Stimulated activated CD4-positive, alpha-beta T cell treated with anti-CD3 and anti-CD28 coated beads, Interleukin-1b, Interleukin-23, amount 100 ng/mL, for 1 hour (primary cell): ENCODE measurements around the gene ADAM33.

Experiments
- DNase-seq, 2 donors: peaks; one replicate each; pipeline ENCODE4 v3.0.0-alpha.2; 2020; ENCODE audit warnings: low read depth in 2 of 2

The ADAM33 gene, protein sequence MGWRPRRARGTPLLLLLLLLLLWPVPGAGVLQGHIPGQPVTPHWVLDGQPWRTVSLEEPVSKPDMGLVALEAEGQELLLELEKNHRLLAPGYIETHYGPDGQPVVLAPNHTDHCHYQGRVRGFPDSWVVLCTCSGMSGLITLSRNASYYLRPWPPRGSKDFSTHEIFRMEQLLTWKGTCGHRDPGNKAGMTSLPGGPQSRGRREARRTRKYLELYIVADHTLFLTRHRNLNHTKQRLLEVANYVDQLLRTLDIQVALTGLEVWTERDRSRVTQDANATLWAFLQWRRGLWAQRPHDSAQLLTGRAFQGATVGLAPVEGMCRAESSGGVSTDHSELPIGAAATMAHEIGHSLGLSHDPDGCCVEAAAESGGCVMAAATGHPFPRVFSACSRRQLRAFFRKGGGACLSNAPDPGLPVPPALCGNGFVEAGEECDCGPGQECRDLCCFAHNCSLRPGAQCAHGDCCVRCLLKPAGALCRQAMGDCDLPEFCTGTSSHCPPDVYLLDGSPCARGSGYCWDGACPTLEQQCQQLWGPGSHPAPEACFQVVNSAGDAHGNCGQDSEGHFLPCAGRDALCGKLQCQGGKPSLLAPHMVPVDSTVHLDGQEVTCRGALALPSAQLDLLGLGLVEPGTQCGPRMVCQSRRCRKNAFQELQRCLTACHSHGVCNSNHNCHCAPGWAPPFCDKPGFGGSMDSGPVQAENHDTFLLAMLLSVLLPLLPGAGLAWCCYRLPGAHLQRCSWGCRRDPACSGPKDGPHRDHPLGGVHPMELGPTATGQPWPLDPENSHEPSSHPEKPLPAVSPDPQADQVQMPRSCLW

DNA sequence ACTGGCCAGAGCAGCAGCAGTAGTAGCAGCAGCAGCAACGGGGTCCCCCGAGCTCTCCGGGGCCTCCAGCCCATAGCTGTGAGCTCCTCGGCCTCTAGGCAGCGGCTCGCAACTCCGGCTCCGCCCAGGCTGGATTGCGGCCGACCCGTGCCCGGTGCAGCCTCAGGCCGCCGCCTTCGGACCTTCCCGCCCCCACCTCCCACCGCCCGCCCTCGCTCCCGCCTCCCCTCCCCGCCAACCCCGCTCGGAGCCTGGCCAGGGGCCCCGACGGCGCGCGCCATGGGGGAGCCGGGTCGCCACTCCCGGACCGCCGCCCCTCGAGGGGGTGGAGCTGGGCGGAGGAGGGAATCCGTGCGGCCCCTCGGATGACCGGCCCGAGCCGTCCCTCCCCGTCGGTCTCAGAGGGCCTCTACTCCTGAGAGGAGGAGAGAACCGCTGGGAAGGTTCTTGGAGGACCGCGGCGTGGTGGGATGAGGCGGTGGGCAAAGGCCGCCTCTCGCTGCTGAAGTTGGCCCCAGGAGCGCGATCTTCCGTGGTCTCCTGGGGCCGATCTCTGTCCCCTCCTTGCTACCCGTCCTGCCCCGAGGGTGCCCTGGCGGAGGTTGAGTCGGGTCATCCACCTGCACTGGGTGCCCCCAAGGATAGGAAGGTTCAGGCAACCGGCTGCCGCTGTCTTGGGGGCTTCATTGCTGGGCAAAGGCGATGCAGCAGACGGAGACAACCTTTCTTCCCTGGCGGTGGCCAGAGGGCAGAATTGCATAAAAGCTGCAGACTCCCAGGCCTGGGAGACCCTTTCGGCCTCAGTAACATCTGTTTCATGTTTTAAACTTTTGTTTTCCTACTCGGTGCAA lies at the start of gene ADAM33:
ADAM33 (minus strand) TSS at position 80 of the 851 bp plus-strand sequence; CDS start at position 74, 6 bp downstream.
- no peak for DNase-seq

DNA sequence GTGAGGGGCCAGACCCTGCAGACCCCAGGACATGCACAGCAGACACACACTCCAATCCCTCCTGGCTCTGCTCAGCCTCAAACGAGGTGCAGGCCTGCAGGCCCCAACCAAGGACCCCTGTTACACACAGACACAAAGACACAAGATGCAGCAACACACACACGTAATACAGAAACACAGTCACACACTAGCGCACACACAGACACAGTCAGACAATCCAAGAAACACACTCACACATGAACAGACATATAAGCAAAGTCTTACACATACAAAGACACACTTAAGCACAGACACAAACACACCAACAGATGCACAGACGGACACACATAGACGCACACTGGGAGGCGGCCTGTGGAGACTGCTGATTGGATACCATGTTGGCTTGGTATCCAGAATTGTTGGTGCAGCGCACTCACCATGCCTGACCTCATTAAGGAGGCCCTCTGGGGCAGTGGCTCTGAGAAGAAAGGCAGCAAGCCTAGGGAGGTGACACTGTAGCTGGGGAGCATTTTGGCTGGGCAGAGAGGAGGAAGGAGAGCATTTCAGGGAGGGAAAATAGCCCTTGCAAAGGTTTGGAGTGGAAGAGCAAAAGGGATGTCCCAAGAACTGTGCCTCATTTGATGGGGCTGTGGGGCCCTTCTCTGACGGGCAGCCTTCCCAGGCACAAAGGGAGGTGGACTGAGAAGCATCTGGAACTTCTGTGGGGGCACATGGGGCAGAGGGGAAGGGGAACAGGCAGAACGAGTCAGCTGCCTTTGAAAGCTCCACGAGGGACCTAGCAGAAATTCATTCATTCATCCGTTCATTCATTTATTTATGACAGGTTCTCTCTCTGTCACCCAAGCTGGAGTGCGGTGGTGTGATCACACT lies 49.2 kb upstream of the ADAM33 start:
- DNase-seq: no peak

DNA sequence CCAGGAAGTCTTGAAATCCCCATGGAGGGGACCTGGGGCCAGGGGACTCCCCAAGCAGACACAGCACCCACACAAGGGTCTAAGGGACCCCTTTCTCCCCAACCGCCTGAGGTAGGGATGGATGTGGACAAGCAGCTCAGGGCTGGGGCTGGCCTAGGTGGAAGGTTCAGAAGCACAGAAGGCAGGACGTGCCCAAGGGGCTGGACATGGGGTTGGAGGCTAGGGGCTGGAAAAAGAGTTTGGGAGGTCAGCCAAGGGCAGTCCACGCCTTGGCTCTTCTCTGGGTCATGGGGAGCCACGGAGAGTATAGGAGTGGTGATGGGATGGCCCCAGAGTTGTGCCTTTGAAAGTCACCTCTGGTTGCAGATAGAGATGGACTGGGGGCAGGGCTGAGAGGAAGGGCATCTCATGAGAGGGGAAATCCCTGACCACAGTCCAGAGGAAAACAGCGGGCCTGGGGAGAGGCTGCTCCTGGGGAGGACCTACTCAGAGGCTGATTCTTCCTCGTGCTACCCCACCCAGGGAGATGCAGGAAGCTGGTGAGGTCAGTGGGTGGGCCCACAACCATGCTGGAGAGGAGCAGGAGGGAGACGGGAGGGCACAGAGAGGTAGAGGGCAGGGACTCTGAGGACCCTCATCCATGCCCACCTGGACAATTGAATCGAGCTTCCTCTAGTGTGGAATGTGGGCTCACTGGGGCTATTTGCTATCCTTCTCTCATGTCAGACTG lies 48.2 kb upstream of the ADAM33 start:
- DNase-seq: no peak

DNA sequence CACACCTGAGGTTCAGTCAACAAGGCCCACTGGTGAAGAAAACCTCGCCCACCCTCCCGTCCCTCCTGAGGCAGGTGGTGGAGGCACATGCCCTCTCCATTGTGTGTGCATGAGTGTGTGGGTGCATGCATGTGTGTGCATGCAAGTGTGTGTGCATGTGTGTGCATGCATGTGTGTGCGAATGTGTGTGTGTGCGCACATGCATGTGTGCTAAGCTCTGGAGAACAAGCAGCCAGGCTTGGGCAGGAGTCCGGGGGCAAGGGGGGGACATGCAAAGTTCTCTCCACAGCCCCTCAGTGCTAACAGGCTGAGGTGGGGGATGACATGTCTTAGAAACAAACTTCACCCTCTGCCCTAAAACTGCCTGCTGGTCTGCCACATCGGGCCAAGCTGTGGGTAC lies 47.6 kb upstream of the ADAM33 start:
- no peak for DNase-seq

DNA sequence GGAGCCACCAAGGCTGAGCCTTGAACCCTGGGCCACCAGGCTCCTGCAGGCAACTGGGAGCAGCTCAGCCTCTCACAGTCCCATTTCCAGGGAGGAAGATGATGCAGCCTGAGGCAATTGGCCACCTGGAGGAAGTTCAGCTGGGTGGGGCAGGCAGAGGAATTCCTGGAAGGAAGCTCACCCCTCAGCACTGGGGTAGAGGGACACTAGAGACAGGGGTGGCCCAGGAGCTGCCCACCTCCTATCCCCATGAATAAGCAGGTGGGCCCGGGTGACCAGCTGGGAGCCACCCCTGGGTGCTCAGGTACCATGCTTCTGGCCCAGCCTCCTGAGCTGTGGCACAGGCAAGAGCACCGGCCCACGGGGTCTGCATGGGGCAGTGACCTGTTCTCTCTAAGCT lies 47.1 kb upstream of the ADAM33 start:
- no peak for DNase-seq

DNA sequence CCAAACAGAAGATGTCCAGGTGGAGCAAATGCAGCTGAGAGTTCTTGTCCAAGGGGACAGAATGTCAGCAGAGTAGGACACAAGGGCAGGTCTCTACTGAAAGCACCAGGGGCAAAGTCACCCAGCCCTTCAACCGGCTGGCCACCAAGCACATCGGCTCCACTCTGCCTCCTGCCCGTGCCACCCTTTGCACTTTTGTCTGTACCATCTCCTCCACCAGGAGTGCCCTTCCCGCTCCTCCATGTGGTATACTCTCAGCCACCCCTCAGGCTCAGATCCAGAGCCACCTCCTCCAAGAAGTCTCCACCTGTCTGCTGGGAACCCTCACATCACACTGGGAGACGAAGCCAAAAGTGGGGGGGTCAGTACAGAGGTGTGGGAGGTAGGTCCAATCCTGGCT lies 46.5 kb upstream of the ADAM33 start:
- DNase-seq: no peak

DNA sequence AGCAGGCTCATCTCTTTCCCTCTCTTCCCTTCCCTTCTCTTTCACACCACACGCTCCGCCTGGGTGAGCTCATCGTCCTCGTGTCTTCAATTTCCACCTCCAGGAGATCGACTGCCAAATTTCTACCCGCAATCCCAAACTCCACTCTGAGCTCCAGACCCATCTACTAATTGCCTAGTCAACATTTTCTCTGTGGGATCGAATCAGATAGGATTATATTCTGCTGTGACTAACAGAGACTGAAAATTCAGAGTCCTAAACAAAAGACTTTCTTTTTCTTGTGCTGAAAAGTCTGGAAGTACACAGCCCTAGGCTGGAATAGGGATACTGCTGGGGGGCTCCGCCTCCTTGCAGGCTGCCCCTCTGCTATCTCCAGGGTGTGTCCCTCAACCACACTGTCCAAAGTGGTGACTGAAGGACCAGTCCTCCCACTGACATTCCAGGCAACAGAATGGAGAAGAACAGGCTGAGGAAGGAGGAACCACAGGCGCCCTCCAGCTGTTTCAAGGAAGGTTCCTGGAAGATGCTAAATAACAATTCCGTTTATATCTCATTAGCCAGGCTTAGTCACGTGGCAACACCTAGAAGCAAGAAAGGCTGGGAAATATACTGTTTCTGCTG lies 45.7 kb upstream of the ADAM33 start:
- no peak for DNase-seq

DNA sequence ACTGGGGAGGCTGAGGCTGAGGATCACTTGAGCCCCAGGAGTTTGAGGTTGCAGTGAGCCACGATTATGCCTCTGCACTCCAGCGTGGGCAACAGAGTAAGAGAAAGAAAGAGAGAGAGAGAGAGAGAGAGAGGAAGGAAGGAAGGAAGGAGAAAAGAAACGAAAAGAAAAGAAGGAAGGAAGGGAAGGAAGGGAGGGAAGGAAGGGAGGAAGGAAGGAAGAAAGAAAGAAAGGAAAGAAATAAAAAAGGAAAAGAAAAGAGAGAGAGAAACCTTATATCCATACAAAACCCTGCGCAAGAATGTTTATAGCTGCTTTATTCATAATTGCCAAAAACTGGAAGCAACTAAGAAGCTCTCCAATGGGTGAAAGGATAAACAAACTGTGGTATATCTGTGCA lies 42.5 kb upstream of the ADAM33 start:
- no peak for DNase-seq

DNA sequence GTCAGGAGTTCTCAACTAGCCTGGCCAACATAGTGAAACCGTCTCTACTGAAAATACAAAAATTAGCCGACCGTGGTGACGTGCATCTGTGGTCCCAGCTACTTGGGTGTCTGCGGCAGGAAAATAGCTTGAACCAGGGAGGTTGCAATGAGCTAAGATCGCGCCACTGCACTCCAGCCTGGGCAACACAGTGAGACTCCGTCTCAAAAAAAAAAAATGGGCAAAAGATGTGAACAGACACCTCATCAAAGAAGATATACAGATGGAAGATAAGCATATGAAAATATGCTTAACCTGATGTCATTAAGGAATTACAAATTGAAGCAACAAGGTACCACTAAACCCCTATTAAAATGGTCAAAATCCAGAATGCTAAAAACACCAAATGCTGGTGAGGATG lies 41.5 kb upstream of the ADAM33 start:
- no peak for DNase-seq

DNA sequence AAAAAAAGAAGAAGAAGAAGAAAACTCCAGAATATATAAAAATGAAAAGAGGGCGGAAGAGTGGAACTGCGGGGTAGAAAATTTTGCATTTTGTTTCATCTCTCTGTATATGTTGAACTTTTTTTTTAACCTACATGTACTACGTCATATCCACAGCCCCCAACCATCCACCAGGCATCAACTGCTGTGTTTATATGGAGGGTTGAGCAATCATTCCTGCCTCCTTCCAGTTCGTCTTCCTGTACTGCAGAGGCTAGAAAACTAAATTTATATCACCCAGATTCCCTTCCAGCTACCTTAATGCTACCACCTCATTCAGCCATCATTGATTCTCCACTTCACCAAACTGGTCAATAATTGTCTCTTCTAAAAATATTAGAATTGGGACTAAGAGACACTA lies 40.1 kb upstream of the ADAM33 start:
- no peak for DNase-seq

DNA sequence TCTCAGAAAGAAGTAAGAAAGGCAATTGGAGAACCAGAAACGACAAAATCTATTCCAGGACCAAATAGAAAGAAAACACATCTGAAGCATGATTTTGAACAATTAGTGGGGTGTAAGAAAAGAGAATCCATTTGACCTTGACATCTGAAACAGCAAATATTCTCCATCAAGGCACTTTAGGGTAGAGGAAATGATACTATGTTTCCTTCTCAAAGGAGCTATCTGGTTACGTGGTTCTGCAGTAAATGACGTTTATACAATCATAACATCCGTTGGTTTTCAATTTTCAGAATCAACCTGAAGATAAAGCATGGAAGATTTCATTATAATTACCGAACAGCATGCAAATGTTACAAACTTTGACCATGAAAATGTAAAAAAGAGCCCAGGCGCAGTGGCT lies 38.8 kb upstream of the ADAM33 start:
- no peak for DNase-seq

DNA sequence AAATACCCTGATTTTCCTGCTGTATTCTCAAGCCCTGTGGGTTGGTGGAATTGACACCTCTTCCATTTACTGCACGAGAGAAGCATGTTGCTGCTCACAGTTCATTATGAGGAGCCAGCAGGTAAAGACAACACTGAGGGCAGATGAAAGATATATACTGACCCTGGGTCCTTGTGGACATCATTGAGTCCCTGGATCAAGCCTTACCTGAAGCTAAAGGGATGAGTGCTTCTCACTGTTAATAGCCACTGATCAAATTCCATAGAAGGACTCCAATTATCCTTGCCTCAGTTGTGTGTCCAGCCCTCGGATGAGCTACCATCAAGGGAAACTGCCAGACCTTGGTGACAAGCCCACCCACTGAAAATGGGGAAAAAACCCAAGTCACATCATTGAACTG lies 38.3 kb upstream of the ADAM33 start:
- no peak for DNase-seq

DNA sequence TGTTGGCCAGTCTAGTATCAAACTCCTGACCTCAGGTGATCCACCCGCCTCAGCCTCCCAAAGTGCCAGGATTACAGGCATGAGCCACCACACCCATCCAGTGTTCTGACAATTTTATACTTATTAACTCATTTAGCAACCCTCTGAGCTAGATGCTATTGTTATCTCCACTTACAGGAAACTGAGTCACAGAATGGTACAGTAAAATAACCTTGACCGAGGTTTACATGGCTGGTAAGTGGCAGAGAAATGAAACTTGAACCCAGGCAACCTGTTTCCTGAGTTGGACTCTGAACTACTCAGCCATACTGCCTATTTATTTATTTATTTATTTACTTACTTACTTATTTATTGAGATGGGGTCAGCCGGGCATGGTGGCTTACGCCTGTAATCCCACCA lies 37.2 kb upstream of the ADAM33 start:
- DNase-seq: no peak

DNA sequence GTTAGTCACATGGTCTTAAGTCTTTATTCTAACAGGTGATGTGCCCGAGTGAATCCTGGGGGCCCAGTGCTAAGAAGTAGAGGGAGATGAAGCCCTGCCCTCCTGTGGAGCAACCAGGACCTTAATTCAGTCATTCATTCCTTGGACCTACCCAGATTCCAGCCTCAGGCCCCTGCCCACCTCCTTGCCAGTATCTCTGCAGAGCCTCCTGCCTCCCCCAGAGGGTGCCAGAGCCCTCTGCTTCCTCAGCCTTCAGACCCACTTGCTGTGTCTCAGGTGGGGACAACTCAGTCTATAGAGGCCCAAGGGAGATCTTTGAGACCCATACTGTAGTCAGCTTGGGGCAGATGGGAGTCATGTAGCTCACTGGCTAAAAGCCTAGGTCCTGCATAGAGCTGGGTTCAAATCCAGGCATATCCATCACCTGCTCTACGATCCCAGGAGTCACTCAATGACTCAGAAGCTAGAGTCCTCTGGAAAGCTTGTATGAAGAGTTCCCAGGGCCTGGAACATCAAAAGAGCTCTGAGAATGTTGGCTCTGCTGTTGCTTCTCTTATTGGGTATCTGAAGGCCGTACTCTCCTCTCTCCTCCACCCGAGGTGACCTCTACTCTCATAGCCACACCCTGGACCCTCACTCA lies 34.5 kb upstream of the ADAM33 start:
- DNase-seq: no peak

DNA sequence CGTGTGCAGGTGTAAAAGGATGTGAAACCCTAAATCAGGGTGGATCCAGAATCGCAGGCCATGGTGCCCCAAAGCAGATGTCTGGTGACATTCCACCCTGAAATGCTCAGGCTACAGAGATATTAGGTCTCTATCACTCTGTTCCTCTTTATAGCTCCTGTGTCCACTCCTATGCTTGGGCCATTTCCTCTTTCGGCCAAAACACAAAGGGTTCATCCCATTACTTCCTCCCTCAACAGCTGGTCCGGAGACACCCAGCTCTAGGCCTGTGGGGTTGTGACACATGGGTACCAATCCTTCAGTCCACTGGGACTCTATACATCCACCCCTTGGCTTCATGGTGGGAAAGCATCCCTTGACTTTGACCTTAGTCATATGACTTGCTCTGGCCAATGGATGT lies 32.3 kb upstream of the ADAM33 start:
- no peak for DNase-seq

DNA sequence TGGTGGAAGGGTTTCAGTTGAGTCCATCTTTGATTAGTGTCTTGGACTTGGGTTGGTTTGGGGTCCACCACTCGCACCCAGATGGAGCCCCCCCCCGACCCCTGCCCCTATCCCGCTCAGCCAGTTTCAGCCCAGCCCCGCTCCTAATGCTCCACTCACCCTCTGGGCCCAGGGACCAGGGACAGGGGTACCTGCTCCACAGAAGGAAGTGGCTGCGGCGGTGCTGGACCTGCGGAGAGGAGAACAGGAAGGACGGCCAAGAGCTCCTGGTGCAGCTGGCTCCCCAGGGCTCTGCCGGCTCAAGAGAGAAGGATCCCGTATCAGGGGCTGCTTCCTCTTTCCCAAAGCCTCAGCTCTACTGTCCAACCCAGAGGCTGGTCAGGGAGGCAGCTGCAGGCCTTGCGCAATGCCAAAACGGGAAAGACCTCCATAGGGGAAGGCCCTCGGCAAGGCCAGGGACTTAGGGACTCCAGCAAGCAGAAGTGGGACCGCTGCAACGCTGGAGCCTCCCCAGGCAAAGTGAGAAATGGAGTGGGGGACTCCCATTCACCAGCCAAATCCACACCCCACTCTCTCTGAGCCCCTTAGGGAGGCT lies 30.6 kb upstream of the ADAM33 start, which contains the start of gene SIGLEC1:
SIGLEC1 (minus strand) TSS at position 322 of the 595 bp plus-strand sequence. CDS start 5,472 bp downstream, outside the sequence.
- no peak for DNase-seq

DNA sequence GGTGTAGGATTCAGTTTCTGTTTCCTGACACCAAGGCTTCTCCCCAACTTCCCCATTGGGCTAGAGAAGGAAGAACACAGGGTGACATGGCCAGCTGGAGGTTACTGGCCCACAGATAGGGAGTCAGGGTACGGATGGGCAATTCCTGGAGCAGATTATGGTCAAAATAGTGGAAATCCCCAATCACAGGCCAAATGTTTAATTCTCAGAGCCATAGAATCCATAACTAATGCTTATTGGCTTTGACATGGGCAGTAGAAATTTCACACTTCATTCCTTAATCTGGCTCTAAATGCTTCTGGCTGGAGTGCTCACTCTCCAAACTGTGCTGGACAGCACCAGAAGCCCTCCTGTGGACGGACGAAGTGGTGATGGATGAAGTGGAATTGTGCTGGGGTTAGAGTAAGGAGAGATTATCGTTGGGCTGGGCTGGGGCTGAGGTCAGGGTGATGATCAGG lies 29.7 kb upstream of the ADAM33 start:
- no peak for DNase-seq

DNA sequence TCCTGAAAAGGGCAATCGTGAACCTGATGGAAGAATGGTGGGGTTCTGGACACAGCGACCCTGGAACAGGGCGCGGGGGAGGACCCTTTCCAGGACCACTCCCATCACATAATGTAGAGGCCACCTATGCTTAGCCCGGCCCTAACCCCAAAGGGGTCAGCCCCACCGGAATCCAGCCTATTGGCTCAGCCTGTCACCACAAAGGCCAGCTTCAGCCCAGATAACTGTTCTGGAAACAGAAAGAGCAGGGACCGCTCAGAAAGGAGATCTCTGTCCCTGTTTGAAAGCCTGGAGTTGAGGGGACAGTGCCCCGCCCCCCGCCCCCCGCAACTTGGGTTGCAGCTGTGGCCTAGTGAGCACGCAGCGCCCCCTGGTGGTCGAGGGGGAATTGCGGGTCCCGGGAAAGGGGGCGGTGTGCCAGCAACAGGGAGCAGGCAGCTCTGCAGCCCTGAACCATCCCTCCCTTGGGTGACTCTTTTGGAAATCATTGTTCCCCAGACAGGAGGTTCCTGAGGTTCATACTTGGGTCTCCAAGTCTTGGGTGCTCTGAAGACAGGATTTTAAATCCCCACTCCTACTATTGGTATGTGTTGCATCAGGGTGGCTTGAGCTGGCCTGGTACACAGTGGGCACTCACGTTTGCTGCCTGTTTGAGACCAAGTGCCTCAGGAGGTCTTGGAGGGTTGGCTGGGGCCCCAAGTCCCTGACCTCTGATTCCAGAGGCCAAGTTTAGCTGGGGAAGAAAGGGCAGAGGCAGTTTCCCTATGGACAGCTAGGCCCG lies 29.1 kb upstream of the ADAM33 start:
- peak; percentile 45 to 74 for DNase-seq
